DMS114 treated with DMSO at 0.1 percent for 48 hours (cell line): ENCODE measurements around the gene ADCY2.

Source experiments
- DNase-seq: peaks from one replicate; lab custom pipeline; 2025; ENCODE audit not compliant: unreplicated experiment; lab: John Stamatoyannopoulos, UW

Gene ADCY2

GRCh38 chr5:7500256-7500655, 104.3 kb downstream of the ADCY2 start:
- DNase-seq: no peak

- no peak for DNase-seq
Observed at GRCh38 chr5:7501061-7501460, 105.1 kb downstream of the ADCY2 start.

GRCh38 chr5:7503564-7503963, 107.6 kb downstream of the ADCY2 start:
- DNase-seq: no peak

GRCh38 chr5:7515284-7515914, 119.5 kb downstream of the ADCY2 start:
- no peak for DNase-seq

- DNase-seq: no peak
Observed at GRCh38 chr5:7516253-7516652, 120.3 kb downstream of the ADCY2 start.

- no peak for DNase-seq
Observed at GRCh38 chr5:7517006-7517405, 121.1 kb downstream of the ADCY2 start.

- DNase-seq: no peak
Observed at GRCh38 chr5:7518947-7519560, 123.1 kb downstream of the ADCY2 start.

GRCh38 chr5:7519564-7519963, 123.6 kb downstream of the ADCY2 start:
- no peak for DNase-seq

GRCh38 chr5:7529880-7530279, 133.9 kb downstream of the ADCY2 start:
- no peak for DNase-seq

GRCh38 chr5:7533941-7534340, 138.0 kb downstream of the ADCY2 start:
- no peak for DNase-seq

- DNase-seq: no peak
Observed at GRCh38 chr5:7534505-7534904, 138.6 kb downstream of the ADCY2 start.

- DNase-seq: no peak
Observed at GRCh38 chr5:7537573-7537972, 141.6 kb downstream of the ADCY2 start.

GRCh38 chr5:7539571-7539970, 143.6 kb downstream of the ADCY2 start:
- DNase-seq: no peak

GRCh38 chr5:7540736-7541485, 145.0 kb downstream of the ADCY2 start:
- DNase-seq: no peak

GRCh38 chr5:7541898-7542297, 146.0 kb downstream of the ADCY2 start:
- no peak for DNase-seq

GRCh38 chr5:7546555-7546954, 150.6 kb downstream of the ADCY2 start:
- DNase-seq: no peak

- DNase-seq: no peak
Observed at GRCh38 chr5:7548596-7548995, 152.7 kb downstream of the ADCY2 start.

GRCh38 chr5:7565559-7565958, 169.6 kb downstream of the ADCY2 start:
- DNase-seq: no peak

GRCh38 chr5:7576023-7576715, 180.2 kb downstream of the ADCY2 start:
- DNase-seq: no peak

- no peak for DNase-seq
Observed at GRCh38 chr5:7577381-7577780, 181.4 kb downstream of the ADCY2 start.

- DNase-seq: no peak
Observed at GRCh38 chr5:7578071-7578470, 182.1 kb downstream of the ADCY2 start.

GRCh38 chr5:7584749-7585148, 188.8 kb downstream of the ADCY2 start:
- no peak for DNase-seq
